Neuron (in vitro differentiated cells): ENCODE measurements around the gene RUFY4.

Source experiments
- H2AFZ ChIP-seq: one replicate; pipeline ENCODE4 v1.6.1; 2013; ENCODE audit warnings: low read depth, mild to moderate bottlenecking, inconsistent platforms, low read length, moderate library complexity
- H3K27me3 ChIP-seq: one replicate; pipeline ENCODE4 v1.6.1; 2013; ENCODE audit warnings: low read length; ENCODE audit not compliant: insufficient read depth
- H3K36me3 ChIP-seq: one replicate; pipeline ENCODE4 v1.6.1; 2013; ENCODE audit warnings: low read length; ENCODE audit not compliant: insufficient read depth
- H3K4me1 ChIP-seq: one replicate; pipeline ENCODE4 v1.6.1; 2013; ENCODE audit warnings: low read length; ENCODE audit not compliant: insufficient read depth
- H3K4me3 ChIP-seq: 2 replicates; pipeline ENCODE4 v1.5.1; 2013; ENCODE audit warnings: mild to moderate bottlenecking, low read length, moderate library complexity
- H3K9me3 ChIP-seq: one replicate; pipeline ENCODE4 v1.6.1; 2013; ENCODE audit warnings: low read length

RUFY4 gene

DNA sequence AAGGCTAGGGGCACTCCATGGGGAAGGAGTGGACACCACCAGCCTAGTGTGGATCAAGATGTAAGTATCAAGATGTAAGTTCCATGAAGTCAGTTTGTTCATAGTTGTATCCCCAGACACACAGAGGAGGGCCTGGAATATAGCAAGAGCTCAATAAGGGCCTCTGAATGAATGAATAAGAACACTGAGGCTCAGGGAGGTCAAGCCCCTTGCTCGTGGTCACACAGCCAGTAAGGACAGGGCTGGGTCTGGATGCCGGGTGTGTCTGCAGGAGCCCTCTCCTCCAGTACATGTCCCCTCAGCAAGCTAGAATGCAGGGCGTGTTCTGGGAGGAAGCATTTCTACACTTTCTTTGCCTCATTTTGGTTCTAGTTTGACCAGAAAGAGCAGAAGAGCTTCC is 2.9 kb downstream of the RUFY4 start:
- Histone ChIP-seq H3K36me3 (no peaks in the 10 kb centered on the region), H3K4me3 (no peak overlapping the region), H3K27me3 (peaks cover 9% of the 10 kb centered on the region), H2AFZ (no peak overlapping the region), H3K4me1 (no peaks in the 10 kb centered on the region), H3K9me3 (no peaks in the 10 kb centered on the region)

DNA sequence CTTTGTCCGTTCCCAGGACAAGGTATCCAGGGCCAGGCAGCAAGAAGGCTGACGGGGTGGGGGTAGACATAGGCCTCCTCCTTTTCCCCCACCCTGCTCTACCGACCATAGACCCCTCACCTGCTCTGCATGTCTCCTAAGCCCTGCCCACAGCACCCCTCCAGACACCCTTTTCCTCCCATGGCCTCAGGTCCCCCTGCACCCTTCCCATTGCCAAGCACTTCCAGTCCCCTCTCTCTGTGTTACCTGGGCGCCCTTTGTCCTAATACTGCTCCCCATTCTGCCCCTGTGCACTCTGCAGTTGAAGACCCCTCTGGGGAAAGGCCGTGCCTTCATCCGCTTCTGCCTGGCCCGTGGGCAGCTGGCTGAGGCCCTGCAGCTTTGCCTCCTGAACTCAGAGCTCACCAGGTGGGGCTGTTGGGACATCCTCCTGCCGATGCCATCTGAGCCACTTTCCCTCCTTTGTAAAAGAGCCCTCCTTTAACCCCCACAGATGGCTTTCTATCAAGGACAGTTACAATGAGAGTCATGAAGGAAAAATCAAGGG is 3.5 kb downstream of the RUFY4 start:
- no peaks in the 10 kb centered on the region for H3K9me3 ChIP-seq
- H3K36me3 ChIP-seq = no peaks in the 10 kb centered on the region
- H3K4me3 ChIP-seq = no peak overlapping the region
- H3K27me3 ChIP-seq = peaks cover 4% of the 10 kb centered on the region
- H2AFZ ChIP-seq = no peak overlapping the region
- H3K4me1 ChIP-seq = no peaks in the 10 kb centered on the region

DNA sequence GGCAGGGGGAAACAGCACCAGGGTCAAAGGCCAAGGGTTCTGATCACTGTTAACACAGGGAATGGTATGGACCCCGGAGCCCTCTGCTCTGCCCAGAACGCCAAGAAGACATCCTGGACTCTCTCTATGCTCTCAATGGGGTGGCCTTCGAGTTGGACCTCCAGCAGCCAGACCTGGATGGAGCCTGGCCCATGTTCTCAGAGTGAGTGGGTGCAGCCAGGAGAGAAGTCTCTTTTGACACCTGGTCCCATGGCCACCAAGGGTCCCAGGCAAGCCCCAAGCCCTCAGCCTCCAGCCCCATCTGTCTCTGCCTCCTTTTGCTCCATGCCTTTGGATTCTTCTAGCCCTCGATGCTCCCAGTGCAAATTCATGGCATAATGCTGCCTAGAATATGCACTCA is 4.1 kb downstream of the RUFY4 start:
- no peak overlapping the region for H3K4me3 ChIP-seq
- no peaks in the 10 kb centered on the region for H3K36me3 ChIP-seq
- H3K27me3 ChIP-seq = no peaks in the 10 kb centered on the region
- no peak overlapping the region for H2AFZ ChIP-seq
- H3K4me1 ChIP-seq = no peaks in the 10 kb centered on the region
- H3K9me3 ChIP-seq = no peaks in the 10 kb centered on the region

DNA sequence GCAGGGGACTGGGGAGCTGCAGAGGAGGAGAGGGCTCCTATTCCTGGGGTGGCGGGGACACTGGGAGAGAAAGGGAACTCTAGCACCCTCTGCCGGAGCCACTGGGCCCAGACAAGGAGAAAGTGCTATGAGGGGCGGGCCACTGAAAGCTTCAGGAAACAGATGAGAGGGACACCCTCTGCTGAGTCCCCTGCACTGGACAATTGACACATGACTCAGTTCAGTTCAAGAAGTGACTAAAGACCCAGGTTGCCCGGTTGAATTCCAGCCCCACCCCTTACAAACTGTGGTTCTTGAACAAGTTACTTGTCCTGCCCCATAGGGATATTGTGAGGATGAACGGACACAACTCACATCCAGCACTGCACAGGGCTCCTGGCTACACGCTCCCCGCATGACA is 5.0 kb downstream of the RUFY4 start:
- Histone ChIP-seq H3K36me3 (no peaks in the 10 kb centered on the region), H3K9me3 (no peaks in the 10 kb centered on the region), H3K4me3 (no peak overlapping the region), H2AFZ (no peak overlapping the region), H3K27me3 (no peaks in the 10 kb centered on the region), H3K4me1 (no peaks in the 10 kb centered on the region)

DNA sequence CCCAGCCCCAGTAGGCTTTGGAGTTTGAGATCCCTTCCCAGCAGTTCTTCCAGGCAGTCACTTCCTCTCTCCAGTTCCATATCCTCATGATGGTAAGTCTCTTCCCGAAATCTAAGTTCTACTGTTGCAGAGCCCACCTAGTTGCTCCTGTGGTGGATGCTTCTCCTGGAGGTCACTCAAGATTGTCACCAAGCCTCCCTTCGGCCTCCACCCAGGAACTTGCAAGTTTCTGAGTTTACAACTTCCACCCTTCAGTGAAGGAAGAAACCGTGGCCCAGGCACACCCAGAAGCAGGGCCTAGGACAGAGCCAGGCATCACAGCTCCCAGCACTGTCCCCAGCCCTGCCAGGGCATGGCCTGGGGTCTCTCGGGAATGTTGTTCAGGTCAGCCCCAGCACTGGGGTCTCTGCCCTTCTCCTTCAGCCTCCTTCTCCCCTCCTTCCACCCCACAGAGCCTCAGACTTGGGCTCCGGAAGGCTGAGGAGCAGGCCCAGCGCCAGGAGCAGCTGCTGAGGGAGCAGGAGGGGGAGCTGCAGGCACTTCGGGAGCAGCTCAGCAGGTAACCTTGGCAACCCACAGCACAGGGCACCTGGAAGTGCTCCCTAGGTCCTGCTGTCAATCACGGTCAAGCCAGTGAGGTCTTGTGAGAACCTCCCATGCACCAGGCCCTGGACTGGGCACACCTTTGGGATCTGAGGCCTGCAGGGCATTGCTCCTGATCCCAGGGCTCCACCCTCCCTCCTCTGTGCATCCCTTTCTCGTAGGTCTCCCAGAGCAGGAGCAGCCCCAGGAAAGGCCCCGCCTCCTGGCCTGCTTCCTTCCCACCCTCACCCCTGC is 7.1 kb downstream of the RUFY4 start:
- Histone ChIP-seq H2AFZ (no peak overlapping the region), H3K4me1 (no peaks in the 10 kb centered on the region), H3K27me3 (no peaks in the 10 kb centered on the region), H3K36me3 (no peaks in the 10 kb centered on the region), H3K9me3 (no peaks in the 10 kb centered on the region), H3K4me3 (no peak overlapping the region)

DNA sequence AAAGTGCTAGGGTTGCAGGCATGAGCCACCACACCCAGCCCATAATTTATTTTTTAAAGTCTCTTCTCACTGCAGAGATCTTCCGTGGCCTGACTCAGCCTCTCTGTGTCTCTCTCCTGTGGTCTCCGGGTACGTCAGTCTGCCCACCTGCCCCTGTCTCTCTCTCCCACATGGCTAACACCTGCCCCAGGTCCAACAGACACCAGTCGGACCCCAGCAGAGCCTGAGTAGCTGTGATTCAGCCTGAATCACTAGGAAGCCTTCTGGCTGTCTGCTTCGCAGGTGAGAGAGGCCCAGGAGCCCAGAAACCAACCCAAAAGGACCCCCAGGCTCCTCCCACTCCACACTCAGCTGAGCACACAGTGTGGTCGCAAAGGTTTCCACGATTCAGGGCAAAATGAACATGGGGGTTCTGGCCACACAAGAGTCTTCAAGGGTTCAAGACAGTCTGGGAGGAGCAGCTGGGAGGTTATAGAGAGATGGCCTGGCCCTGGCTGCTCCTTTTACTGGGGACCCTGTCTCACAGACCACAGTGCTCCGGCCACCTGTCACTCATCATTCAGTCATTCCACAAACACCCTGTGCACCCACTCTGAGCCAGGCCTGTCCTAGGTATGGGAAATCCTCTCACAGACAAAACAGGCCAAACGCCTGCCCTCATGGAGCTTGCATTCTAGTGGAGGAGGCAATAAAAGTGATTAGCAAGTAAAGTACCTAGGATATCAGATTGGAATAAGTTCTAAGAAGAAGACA is 8.6 kb downstream of the RUFY4 start:
- no peak overlapping the region for H3K4me3 ChIP-seq

DNA sequence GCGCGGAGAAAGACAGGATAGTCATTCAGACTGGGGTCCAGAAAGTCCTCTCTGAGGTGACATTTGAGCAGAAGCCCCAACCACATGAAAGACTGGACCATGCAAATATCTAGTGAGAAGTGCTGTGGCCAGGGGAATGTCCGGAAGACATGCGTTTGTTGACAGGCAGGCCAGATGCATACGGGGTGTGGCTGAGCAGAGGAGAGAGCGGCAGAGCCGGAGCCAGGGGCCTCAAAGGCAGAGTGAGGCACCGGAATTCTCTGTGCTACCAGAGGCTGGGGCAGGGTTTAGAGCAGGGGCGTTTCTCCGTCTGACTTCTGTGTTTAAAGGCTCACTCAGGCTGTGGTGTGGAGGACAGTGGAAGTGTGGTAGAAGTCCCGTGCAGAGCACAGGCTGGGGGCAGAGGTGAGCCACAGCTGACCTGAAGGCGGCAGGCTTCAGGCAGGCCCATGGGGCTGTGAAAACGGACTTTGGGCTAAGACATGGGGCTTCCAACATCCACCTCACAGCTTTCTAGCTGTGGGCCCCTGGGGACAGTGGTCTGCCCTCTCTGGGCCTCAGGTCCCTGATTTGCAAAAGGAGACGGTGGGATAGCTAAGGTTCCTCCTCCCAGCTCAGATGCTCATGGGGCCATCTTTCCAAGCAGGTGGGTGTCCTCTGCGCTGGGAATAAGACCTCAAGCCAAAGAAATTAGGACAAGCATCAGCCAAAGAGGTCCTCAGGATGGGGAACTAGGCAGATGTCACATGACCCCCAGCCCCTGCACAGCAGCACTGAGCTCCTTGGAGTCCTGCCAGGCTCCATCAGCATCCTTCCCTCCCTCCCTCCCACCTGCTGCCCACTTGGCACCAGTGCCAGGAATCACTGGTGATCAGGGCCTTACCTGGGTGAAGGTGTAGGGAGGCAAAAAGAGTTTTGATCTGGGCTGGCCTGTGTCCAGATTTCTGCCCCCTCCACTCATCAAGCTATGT is 11.2 kb downstream of the RUFY4 start:
- H2AFZ ChIP-seq = no peak overlapping the region
- H3K4me3 ChIP-seq = no peak overlapping the region
- no peaks in the 10 kb centered on the region for H3K27me3 ChIP-seq
- H3K9me3 ChIP-seq = no peaks in the 10 kb centered on the region
- no peaks in the 10 kb centered on the region for H3K36me3 ChIP-seq
- H3K4me1 ChIP-seq = no peaks in the 10 kb centered on the region

More for the DNA sequence above, 8.6 kb downstream of the RUFY4 start:
- H3K4me1 ChIP-seq = no peaks in the 10 kb centered on the region
- H3K36me3 ChIP-seq = no peaks in the 10 kb centered on the region
- no peaks in the 10 kb centered on the region for H3K9me3 ChIP-seq
- H3K27me3 ChIP-seq = no peaks in the 10 kb centered on the region
- no peak overlapping the region for H2AFZ ChIP-seq

DNA sequence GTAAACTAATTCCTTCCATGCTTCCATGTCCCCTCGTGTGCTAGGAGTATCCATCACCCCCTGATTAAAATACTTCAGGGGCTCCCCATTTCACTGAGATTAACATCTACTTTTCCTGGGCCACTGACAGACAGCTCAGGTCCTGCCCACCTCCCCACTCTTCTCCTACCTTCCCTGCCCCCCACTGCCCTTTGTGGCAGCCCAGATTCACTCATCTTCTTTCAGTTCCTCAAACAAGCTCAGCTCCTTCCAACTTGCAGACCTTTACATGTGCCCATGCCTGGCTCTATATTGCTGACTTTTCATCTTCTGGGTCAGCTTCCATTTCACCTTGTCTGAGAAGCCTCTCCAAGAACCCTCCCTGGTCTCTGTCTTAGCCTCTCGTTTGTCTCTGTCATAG is 12.0 kb downstream of the RUFY4 start:
- Histone ChIP-seq H3K36me3 (no peaks in the 10 kb centered on the region), H3K4me1 (no peaks in the 10 kb centered on the region), H3K4me3 (no peak overlapping the region), H3K27me3 (no peaks in the 10 kb centered on the region), H2AFZ (no peak overlapping the region), H3K9me3 (no peaks in the 10 kb centered on the region)

DNA sequence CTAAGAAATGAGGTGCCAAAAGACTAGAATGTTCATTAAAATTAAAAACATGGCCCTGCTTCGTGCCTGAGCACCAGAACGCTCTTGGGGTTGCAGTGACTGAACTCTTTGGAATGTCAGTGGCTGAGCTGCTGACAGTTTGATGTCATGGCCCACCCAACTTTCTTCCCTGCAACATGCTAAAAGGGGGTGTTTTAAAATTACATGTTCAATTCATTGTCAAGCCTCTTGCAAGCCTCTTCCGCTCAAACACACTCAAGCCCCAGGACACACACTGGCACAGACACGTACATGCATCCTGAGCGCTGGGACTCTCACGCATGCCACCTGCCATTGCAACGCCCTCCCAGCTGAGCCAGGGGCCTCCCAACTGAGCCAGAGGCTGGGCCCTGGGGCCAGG is 12.6 kb downstream of the RUFY4 start:
- H3K4me3 ChIP-seq = no peak overlapping the region
- no peaks in the 10 kb centered on the region for H3K27me3 ChIP-seq
- H3K36me3 ChIP-seq = no peaks in the 10 kb centered on the region
- no peak overlapping the region for H2AFZ ChIP-seq
- no peaks in the 10 kb centered on the region for H3K4me1 ChIP-seq
- no peaks in the 10 kb centered on the region for H3K9me3 ChIP-seq

DNA sequence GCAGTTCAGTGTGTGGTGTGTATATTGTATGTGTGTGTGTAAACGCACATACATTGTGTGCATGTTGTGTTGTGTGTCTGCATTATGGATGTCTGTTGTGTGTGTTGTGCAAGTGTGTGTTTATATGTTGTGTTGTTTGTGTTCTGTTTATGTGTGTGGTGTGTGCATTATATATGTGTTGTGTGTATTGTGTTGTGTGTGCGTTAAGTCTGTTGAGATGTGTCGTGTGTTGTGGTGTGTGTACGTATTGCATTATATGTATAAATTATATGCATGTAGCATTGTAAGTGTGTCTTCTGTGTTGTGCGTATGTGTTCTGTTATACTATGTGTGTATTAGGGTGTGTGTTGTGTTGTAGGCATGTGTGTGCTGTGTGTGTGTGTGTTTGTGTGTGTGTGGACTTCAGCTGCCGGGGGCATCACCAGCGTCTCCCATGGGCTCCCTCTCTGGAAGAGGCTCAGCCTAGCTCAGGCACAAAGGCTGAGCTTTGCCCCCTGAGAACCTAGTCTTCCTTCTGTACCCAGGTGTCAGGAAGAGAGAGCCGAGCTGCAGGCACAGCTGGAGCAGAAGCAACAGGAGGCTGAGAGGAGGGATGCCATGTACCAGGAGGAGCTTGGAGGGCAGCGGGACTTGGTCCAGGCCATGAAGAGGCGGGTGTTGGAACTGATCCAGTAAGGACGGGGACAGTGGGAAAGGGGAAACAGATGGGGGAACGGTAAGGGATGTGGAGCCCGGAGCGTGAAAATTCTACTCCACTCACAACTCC is 13.7 kb downstream of the RUFY4 start:
- Histone ChIP-seq H3K4me3 (no peak overlapping the region), H2AFZ (no peak overlapping the region), H3K4me1 (no peaks in the 10 kb centered on the region), H3K27me3 (no peaks in the 10 kb centered on the region), H3K9me3 (no peaks in the 10 kb centered on the region), H3K36me3 (no peaks in the 10 kb centered on the region)

DNA sequence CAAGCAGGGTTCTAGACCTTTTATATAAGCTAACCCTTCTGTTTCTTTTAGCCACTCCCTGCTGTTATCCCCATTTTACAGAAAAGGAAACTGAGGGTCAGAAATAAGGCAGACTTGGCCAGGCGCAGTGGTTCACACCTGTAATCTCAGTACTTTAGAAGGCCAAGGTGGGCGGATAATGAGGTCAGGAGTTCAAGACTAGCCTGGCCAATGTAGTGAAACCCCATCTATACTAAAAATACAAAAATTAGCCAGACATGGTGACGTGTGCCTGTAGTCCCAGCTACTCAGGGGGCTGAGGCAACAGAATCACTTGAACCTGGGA is 14.3 kb downstream of the RUFY4 start:
- Histone ChIP-seq H2AFZ (no peak overlapping the region), H3K4me1 (no peaks in the 10 kb centered on the region), H3K9me3 (no peaks in the 10 kb centered on the region), H3K4me3 (no peak overlapping the region), H3K27me3 (no peaks in the 10 kb centered on the region), H3K36me3 (no peaks in the 10 kb centered on the region)

DNA sequence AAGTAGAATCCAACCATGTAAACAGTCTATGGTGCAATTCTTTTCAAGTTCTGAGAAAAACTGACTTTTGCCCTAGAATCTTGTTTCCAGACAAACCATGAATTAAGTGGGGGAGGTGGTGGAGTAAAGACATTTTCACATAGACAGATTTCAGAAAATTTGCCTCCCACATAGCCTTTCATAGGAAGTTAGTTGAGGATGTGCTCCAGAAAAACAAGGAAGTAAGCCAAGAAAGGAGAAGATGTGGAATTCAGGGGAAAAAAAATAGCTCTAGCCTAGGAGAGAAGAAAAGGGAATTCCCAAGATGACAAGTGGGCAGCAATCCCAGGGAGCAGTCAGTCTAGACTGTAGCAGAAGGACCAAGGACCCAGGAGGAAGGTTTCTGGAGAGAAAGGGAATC is 17.4 kb downstream of the RUFY4 start:
- Histone ChIP-seq H3K4me3 (no peak overlapping the region), H3K4me1 (no peaks in the 10 kb centered on the region), H3K36me3 (no peaks in the 10 kb centered on the region), H2AFZ (no peak overlapping the region), H3K27me3 (no peaks in the 10 kb centered on the region), H3K9me3 (no peaks in the 10 kb centered on the region)
